ENCODE results near the gene GPR142.

GPR142 gene

DNA sequence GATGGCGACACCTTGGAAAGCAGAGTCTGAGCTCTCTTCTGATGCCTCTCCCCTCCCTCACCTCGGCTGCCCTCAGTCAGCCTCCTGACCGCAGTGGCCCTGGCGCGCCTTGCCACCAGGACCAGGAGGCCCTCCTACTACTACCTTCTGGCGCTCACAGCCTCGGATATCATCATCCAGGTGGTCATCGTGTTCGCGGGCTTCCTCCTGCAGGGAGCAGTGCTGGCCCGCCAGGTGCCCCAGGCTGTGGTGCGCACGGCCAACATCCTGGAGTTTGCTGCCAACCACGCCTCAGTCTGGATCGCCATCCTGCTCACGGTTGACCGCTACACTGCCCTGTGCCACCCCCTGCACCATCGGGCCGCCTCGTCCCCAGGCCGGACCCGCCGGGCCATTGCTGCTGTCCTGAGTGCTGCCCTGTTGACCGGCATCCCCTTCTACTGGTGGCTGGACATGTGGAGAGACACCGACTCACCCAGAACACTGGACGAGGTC is 4.4 kb downstream of the GPR142 start:
- DNase-seq: no peak

GRCh38 chr17:74372426-74372825 is 5.1 kb downstream of the GPR142 start:
- DNase-seq: no peak

DNA sequence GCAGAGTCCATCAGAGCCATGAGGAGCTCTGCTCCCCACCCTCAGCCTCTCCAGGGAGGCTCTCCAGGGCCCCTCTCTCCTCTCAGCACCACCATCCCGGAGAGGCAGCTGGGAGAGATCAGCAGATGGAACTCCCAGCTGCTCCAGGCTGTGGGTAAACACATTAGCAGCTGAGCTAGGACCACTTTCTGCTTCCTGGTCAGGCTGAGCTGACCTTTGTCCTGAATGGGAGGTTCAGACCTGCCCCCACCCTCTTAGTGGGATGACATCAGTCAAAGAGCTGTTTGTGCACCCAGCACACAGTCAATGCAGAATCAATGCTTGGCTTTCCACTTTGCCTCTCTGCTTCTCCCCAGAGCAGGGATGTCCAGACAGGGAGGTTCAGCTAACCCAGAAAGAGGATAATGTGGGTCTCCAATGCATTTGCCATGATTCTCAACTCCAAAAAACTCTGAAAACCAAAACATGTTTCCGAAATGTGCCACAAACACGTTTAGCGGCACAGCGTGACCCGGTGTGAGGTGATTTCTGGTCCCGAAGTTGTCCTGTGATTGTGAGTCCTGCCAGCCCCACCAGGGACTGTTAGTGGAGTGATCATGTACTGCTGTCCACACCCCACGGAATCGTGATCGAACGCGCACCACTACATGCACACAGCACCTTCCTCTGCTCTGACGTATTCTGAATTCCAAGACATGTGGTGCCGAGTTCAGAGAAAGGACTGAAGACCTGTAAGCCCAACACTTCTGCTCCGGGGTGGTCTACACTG is 6.7 kb downstream of the GPR142 start:
- DNase-seq: no peak

- DNase-seq: no peak
Measured at GRCh38 chr17:74374858-74375257, 7.6 kb downstream of the GPR142 start.

DNA sequence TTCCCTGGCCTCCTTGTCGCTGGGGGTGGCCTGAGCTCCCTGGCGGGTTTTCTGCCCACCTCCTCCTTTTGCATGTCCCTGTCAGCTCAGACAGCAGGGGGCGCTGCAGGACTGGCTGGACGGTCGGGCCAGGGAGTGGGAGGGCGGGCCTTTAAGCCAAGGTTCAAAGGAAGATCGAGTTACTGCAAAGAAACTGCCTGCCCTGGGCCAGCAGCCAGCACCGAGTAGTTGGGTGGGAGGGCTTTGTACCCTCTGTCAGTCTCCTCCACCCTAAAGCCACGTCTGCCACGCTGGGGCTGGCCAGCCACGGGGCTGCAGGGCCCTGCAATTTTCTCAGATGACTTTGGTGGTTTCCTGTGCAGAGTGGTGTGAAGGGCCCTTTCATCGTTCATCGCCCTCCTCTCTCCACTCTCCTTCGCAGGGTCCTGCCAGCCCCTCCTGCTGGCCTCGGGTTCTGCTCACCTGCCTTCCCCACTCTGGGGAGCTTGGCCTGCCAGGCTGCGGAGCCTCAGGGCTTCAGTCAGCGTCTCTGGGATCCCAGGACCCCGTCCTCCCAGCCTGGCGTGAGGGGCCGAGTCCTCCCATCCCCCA is 12.3 kb downstream of the GPR142 start:
- peak; percentile 96 to 97 for DNase-seq

DNA sequence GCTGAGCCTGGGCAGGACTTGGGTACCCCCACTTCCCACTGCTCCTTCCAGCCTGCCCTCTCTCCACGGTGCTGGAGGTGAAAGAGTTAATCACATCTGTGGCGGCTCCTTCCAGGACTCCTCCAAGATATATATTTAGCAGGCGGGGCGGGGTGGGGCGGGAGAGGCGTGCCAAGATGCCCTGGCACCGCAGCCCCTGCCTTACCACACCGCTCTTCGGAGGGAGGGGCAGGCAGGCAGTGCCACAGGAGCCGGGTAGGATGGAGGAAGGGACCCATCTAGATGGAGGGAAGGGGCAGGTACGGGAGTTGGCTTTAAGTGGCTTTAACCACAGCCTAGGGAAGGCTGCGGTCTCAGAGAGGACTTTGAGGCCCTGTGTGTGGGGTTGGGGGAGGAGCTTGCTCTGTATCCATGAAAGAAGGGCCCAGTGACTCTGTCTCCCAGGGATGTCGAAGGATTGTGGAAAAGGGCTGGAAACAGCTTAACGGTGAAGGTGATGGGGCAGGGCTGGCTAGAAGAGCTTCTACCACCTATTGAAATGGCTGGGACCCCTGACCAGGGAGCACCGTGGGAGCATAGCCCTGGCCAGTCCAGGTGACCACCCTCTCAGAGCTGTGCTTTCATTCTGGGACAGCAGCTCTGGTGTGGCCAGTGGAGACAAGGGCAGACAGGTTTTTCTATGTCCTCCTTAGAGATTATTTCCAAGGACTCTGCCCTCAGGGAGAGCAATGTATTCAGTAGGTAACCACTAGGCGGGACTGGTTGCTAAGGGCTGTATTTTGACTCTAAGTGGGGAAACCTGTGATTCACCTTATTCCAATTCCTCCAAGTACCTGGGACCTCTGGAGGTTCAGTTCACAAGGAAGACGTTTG is 13.0 kb downstream of the GPR142 start:
- DNase-seq: no peak

DNA sequence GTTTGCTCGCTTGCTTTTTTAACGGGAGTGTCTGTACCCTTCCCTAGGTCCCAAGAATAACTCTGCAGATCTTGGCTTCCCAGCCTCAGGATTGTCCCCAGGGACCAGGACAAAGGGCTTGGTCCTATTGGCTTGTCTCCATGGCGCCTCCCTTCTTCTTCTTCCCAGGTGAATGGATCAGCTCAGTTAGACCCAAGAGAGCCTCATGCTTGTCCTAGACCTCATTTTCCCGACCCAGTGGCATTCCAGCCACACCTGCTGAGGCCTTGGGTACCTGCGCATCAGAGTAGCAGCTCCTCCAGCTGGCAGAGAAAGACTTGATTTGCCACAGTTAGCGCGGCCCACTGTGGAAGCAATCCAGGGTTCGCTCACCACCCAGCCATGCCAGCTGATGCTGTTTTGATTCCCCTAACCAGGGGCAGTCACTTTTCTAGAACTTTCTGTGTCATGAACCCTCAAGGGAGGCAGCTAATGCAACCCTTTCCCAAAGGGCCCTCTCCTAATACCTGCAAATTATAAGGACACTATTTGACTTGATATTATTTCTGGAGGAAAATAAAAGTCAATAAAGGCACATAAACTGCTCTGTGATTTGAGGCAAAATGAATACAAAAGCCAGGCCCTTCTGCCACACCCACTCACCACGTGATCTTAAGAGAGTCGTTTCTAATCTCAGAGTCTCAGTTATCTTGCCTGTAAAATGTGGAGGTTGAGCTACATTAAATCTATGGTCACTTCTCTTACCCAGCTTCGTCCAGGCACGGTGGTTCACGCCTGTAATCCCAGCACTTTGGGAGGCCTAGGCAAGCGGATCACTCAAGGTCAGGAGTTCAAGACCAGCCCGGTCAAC is 13.9 kb downstream of the GPR142 start:
- DNase-seq: no peak

DNA sequence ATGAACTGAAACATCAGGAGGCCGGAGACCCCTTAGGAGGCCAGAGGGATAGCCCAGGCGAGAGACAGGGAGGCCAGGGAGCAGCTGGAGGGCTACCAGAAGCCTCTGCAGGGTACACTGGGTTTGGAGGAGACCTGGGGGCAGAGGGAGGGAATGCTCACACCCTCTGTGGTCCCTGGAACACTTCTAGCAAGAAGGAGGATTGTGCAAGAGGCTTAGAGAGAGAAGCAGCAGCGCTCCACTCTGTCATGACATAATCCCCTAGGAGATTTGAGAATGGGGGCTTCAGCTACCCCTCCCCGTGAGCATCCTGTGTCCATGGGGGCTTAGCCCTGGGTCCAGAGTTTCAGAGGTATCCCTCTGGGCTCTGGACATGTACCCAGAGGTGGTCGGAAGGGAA is 15.8 kb downstream of the GPR142 start:
- no peak for DNase-seq

GRCh38 chr17:74385201-74385600 is 17.9 kb downstream of the GPR142 start:
- DNase-seq: no peak

DNA sequence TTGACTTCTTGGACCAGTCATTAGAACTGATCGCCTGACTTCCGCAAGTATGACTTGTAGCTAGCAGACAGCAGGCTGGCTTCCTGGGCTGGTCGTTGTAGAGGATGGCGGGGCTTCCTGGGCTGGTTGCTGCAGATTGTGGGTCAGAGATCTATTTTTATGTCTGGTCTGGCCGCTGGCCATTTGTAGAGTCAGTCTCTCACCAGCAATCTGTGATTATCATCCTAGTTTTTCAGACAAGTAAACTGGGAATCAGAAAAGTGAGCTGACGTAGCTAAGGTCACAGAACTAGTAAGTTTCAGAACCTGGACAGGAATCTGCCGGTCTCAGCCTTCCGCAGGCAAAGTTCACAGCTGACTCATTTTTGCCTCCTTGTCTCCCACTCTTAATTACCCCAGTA is 19.1 kb downstream of the GPR142 start:
- no peak for DNase-seq

DNA sequence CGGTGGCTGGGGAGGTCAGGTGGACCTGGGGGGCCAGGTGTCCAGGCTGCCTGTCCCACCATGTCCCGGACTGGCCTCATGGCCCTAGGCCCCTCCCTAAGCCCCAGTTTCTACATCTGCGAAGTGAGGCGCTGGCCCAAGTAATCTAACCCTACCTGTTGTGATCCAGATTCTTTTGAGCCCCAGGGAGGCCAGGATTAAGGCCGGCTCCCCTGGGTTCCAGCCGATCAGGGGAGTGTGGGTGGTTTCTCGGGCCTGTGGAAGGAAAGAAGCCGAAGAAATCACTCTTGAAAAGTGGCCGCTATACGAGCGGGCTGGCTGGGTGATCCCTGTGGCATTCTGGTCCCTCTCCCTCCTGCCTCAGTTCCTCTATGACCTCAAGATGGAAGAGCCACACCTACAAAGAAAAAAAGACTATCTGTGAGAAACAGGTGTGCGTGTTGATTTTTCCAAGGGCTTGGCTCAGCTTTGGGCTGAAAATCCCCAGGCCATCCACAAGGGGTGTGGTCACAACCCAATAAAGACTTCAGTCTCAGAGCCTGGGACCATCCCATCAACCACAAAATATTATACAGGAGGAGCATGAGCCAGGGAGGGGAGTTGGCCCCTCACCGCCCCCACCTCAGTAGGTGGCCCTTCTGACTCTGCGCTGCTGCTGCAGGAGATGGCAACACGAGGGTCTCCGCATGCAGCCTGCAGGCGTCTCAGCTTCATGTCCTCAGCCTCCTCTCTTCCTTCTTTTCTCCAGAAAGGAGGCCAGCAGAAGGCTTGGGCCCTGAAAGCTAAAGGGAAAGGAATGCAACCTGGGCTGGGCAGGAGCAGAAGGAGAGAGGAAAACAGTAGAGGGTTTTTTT is 20.3 kb downstream of the GPR142 start:
- DNase-seq: no peak

- DNase-seq: no peak
Measured at GRCh38 chr17:74389084-74389753, 21.9 kb downstream of the GPR142 start.

DNA sequence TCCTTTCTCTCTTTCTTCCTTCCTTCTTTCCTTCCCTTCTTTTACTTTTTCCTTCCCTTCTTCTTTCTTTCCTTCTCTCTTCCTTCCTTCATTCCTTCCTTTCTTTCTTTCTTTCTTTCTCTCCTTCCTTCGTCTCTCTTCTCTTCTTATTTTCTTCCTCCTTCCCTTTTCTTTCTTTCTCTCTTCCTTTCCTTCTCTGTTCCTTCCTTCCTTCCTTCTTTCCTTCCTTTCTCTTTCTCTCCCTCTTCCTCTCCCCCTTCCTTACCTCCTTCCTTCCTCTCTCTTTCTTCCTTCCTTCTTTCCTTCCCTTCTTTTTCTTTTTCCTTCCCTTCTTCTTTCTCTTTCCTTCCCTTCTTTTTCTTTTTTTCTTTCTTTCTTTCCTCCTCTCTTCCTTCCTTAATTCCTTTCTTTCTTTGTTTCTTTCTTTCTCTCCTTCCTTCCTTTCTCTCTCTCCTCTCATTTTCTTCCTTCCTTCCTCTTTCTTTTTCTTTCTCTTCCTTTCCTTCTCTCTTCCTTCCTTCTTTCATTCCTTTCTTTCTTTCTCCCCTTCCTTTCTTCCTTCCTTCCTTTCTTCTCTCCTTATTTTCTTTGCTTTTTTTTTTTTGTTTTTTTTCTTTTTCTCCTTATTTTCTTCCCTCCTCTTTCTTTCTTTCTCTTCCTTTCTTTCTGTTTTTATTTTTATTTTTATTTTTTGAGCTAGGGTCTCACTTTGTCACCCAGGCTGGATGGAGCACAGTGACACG is 22.8 kb downstream of the GPR142 start:
- DNase-seq: no peak

GRCh38 chr17:74390680-74391653 is 23.7 kb downstream of the GPR142 start:
- no peak for DNase-seq

DNA sequence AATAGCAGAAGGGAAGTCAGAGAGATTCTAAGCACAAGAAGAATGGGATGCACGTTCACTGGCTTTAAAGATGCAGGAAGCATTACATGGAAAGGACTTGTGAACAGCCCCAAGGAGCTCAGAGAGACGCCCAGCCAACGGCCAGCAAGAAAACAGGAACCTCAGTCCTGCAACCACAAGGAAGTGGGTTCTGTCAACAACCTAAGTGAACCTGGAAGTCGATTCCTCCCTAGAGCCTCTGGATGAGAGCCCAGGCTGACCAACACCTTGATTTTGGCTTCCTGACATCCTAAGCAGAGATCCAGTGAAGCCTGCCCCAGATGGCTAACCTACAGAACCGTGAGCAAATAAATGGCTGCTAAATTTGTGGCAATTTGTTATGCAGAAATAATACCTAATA is 24.5 kb downstream of the GPR142 start:
- no peak for DNase-seq

DNA sequence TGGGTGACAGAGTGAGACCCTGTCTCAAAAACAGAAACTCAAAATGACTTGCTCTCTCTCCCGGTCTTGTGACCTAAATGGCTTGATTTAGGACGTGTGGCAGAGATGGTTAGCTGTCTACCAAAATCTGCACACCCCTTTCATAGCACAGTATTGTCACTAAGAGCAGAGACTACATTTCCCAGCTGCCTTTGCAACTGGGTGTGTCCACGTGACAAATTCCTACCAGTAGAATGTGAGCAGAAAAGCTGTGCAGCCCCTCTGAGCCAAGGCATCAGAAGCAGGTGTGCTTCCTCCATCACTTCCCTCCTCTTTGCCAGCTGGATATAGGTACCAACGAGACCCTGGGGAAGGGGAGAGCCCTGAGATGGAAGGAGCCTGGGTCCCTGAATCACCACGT is 25.5 kb downstream of the GPR142 start:
- DNase-seq: no peak

DNA sequence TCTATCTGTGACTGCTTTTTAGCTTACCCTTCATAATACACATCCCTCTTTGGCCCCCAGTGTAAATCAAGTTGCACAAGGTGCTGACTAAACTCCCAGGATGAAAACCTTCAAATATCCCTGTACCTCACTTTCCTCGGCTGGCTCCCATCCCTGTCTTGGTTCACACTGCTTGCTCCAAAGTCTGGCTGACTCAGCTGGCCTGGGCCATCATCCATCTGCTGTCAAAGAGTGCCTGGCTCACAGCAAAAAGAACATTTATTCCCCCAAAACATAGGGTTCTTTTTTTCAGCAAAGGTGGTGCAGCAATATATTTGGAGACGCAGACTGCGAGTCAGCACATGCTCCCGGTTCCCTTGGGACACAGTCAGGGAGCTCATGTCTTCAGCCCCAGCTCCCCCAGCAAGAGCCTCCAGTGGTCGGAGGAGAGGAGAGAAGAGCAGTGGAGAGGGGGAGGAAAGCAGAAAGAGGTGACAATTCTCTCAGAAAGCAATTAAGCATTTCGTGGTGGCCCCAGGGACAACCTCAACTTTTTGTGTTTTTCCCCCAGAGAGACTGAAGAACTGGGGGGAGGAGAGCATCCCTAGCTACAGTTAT is 26.1 kb downstream of the GPR142 start:
- DNase-seq: no peak

DNA sequence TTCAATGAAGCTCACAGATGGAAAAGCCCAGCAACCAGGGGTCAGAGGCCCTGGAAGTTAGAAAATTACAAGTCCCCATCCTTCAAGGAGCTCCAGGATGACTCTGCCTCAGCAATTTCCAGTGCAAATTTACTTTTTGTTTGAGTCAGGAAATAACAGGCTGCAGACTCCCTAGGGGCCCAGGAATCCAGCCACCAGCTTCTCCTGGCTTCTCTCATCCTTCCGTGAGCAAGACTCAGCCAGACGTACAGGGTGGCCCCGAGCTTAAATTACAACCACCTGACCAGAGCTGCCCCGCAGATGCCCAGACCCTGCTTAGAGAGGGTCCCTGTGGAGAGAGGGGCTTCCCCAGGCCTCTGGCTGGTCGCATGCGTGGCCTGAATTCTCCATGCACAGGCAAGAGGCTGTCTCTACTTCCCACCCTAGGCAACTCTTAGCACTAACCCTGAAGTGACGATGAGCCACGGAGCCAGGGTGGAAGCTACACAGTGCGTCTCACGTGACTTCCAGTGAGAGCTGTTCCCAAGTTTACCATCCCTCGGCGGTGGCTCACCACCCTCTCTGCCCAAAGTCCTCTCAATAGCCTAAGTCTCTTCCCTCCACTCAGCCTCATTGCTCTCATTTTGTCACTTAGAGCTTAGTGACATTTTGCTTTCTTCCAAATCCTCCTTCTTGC is 27.1 kb downstream of the GPR142 start:
- no peak for DNase-seq
